ENCODE results near the gene TIGD4.

DNA sequence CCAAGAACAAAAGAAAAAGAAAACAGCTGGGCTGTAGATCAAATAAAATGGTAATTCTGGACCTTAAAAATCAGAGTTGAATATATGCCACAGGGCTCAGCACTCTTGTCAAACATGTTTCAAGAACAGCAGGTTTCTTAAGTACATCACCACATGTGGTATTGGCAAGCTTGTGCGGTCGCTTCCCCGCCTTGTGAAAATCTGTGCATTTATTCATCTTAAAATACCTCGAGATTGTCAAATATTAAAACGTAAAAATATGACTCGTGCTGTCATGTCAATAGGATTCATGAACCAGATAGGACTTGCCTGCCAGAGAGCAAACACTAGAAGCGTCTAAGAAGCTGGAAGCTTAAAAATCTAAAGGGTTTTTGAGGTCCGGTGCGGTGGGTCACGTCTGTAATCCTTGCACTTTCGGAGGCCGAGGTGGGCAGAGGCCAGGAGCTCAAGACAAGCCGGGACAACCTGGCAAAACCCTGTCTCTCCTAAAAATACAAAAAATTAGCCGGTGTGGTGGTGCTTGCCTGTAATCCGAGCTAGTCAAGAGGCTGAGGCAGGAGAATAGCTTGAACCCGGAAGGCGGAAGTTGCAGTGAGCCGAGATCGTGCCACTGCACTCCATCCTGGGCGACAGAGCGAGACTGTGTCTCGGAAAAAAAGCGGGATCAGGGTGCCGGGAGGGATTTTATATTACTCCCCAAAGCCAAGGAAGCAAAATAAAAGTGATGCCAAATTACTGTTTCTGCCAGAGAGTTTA lies 59.6 kb downstream of the TIGD4 start:
- TF ChIP-seq HOXD1 (CRISPR knock-in tag; IDR thresholded peaks at IDR 0.05) (no peak), FOSL2 (CRISPR knock-in tag; IDR thresholded peaks at IDR 0.05) (no peak), POLR2A (IDR thresholded peaks at IDR 0.05; ENCODE audit: insufficient read depth in 1 of 2, low read depth in 2 of 2, low read length in 2 of 2) (no peak), LCORL (IDR thresholded peaks at IDR 0.05) (no peak), LCORL (CRISPR knock-in tag; IDR thresholded peaks at IDR 0.05) (no peak), NFE2L2 (IDR thresholded peaks at IDR 0.05; ENCODE audit: low read length) (no peak), GABPB1 (CRISPR knock-in tag; IDR thresholded peaks at IDR 0.05) (no peak), ZSCAN29 (CRISPR knock-in tag; conservative IDR thresholded peaks at IDR 0.05) (no peak), TCF7L2 (IDR thresholded peaks at IDR 0.05; ENCODE audit: low read depth, low read length) (no peak)
- TF ChIP-seq, protein P1, sequence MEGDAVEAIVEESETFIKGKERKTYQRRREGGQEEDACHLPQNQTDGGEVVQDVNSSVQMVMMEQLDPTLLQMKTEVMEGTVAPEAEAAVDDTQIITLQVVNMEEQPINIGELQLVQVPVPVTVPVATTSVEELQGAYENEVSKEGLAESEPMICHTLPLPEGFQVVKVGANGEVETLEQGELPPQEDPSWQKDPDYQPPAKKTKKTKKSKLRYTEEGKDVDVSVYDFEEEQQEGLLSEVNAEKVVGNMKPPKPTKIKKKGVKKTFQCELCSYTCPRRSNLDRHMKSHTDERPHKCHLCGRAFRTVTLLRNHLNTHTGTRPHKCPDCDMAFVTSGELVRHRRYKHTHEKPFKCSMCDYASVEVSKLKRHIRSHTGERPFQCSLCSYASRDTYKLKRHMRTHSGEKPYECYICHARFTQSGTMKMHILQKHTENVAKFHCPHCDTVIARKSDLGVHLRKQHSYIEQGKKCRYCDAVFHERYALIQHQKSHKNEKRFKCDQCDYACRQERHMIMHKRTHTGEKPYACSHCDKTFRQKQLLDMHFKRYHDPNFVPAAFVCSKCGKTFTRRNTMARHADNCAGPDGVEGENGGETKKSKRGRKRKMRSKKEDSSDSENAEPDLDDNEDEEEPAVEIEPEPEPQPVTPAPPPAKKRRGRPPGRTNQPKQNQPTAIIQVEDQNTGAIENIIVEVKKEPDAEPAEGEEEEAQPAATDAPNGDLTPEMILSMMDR (CRISPR knock-in tag; IDR thresholded peaks at IDR 0.05) = no peak
- TF ChIP-seq, protein P2, sequence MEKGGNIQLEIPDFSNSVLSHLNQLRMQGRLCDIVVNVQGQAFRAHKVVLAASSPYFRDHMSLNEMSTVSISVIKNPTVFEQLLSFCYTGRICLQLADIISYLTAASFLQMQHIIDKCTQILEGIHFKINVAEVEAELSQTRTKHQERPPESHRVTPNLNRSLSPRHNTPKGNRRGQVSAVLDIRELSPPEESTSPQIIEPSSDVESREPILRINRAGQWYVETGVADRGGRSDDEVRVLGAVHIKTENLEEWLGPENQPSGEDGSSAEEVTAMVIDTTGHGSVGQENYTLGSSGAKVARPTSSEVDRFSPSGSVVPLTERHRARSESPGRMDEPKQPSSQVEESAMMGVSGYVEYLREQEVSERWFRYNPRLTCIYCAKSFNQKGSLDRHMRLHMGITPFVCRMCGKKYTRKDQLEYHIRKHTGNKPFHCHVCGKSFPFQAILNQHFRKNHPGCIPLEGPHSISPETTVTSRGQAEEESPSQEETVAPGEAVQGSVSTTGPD (CRISPR knock-in tag; IDR thresholded peaks at IDR 0.05) = no peak
- TF ChIP-seq, protein P3, sequence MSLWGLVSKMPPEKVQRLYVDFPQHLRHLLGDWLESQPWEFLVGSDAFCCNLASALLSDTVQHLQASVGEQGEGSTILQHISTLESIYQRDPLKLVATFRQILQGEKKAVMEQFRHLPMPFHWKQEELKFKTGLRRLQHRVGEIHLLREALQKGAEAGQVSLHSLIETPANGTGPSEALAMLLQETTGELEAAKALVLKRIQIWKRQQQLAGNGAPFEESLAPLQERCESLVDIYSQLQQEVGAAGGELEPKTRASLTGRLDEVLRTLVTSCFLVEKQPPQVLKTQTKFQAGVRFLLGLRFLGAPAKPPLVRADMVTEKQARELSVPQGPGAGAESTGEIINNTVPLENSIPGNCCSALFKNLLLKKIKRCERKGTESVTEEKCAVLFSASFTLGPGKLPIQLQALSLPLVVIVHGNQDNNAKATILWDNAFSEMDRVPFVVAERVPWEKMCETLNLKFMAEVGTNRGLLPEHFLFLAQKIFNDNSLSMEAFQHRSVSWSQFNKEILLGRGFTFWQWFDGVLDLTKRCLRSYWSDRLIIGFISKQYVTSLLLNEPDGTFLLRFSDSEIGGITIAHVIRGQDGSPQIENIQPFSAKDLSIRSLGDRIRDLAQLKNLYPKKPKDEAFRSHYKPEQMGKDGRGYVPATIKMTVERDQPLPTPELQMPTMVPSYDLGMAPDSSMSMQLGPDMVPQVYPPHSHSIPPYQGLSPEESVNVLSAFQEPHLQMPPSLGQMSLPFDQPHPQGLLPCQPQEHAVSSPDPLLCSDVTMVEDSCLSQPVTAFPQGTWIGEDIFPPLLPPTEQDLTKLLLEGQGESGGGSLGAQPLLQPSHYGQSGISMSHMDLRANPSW (CRISPR knock-in tag; IDR thresholded peaks at IDR 0.05; ENCODE audit: borderline replicate concordance) = no peak
